M059J (cell line): Measurements from ENCODE around the gene COMP. TPM values are rescaled to one million over a fixed set of nuclear protein-coding genes. Genes with fewer than 3 reads are reported as not detected.

Experiments used
- DNase-seq: peaks from one replicate; pipeline ENCODE4 v3.0.0-alpha.2; 2012; ENCODE audit warnings: low read depth
- total RNA-seq: library from RNA; depleted of rRNA; stranded (reverse); fragments of >200 nt; shearing (Covaris generic); gene quantifications from 2 replicates; pipeline ENCODE4 v1.2.3, GENCODE V29; 2014

COMP gene
- total RNA-seq, 1 experiment from 2014 or later: not detected

- no peak for DNase-seq
Measured at GRCh38 chr19:18769989-18770528, 21.0 kb downstream of the COMP start.

GRCh38 chr19:18768997-18769891 is 21.9 kb downstream of the COMP start:
- DNase-seq: no peak

- DNase-seq: no peak
Measured at GRCh38 chr19:18768046-18768771, 22.9 kb downstream of the COMP start.

GRCh38 chr19:18765224-18765623 is 25.9 kb downstream of the COMP start:
- no peak for DNase-seq

- DNase-seq: peak; percentile 88
Measured at GRCh38 chr19:18764591-18765051, 26.5 kb downstream of the COMP start.

GRCh38 chr19:18763674-18764590 is 27.2 kb downstream of the COMP start:
- peak; percentile 94 for DNase-seq

GRCh38 chr19:18762125-18763023 is 28.7 kb downstream of the COMP start:
- peak; percentile 87 for DNase-seq

GRCh38 chr19:18761531-18762110 is 29.5 kb downstream of the COMP start:
- DNase-seq: no peak

- no peak for DNase-seq
Measured at GRCh38 chr19:18760440-18761383, 30.4 kb downstream of the COMP start.

GRCh38 chr19:18759995-18760426 is 31.1 kb downstream of the COMP start:
- DNase-seq: no peak

GRCh38 chr19:18759304-18759994 is 31.7 kb downstream of the COMP start:
- no peak for DNase-seq

GRCh38 chr19:18756896-18757295 is 34.2 kb downstream of the COMP start:
- no peak for DNase-seq

GRCh38 chr19:18754501-18754900 is 36.6 kb downstream of the COMP start:
- no peak for DNase-seq

GRCh38 chr19:18751571-18751970 is 39.5 kb downstream of the COMP start:
- DNase-seq: no peak

- no peak for DNase-seq
Measured at GRCh38 chr19:18750295-18750970, 40.7 kb downstream of the COMP start.

GRCh38 chr19:18749362-18750231 is 41.5 kb downstream of the COMP start:
- no peak for DNase-seq
